OCI-LY1 (cell line): ENCODE results near the gene SLC17A1.

Experiments
- CTCF ChIP-seq: fragments of 200-600 bp; sonication (generic), shearing (Covaris generic); IDR thresholded peaks from 2 replicates; pipeline ENCODE4 v1.5.1; 2017; ENCODE audit warnings: mild to moderate bottlenecking, antibody characterized with exemption, low read length, moderate library complexity, mixed read lengths
- EZH2 ChIP-seq: fragments of 200-600 bp; sonication (generic), shearing (Covaris generic); IDR thresholded peaks from 2 replicates; pipeline ENCODE4 v1.8.0; 2017; ENCODE audit warnings: borderline replicate concordance, mixed run types, mild to moderate bottlenecking, antibody characterized with exemption, low read length, moderate library complexity, mixed read lengths

- TF ChIP-seq CTCF, result no peak
- no peak for TF ChIP-seq EZH2
These were observed 41.0 kb upstream of the SLC17A1 start for GRCh38 chr6:25872814-25873213.
